ENCODE data around the gene TBK1.

Gene TBK1

GRCh38 chr12:64470495-64470894 lies 18.6 kb downstream of the TBK1 start:
- no peaks in the 10 kb centered on the region for H3K27me3 ChIP-seq (ENCODE audit: insufficient read depth, low read length, poor library complexity)
- peaks cover 83% of the 10 kb centered on the region for H3K36me3 ChIP-seq (ENCODE audit: insufficient read depth, low read length)
- no peak overlapping the region for H3K4me2 ChIP-seq (ENCODE audit: insufficient read depth, low read length)

GRCh38 chr12:64473176-64473575 lies 21.3 kb downstream of the TBK1 start:
- Histone ChIP-seq H3K27me3 (ENCODE audit: insufficient read depth, low read length, poor library complexity) (no peaks in the 10 kb centered on the region), H3K9ac (ENCODE audit: low read depth, low read length) (no peak overlapping the region), H3K36me3 (ENCODE audit: insufficient read depth, low read length) (peaks cover 83% of the 10 kb centered on the region), H3K27ac (ENCODE audit: low read length) (no peak overlapping the region), H4K20me1 (ENCODE audit: insufficient read depth, low read length) (no peaks in the 10 kb centered on the region), H3K9me3 (ENCODE audit: insufficient read depth, low read length, severe bottlenecking) (peaks cover 3% of the 10 kb centered on the region), H3K4me2 (ENCODE audit: insufficient read depth, low read length) (no peak overlapping the region), H3K4me1 (ENCODE audit: insufficient read depth, low read length) (no peaks in the 10 kb centered on the region), H3K4me3 (ENCODE audit: low read depth in 1 of 2, low read length in 2 of 2) (no peak overlapping the region), H2AFZ (ENCODE audit: low read depth, low read length) (no peak overlapping the region), H3K79me2 (ENCODE audit: insufficient read depth, low read length) (peaks cover 18% of the 10 kb centered on the region)
- no peak for DNase-seq
- TF ChIP-seq CTCF (IDR thresholded peaks at IDR 0.05; ENCODE audit: borderline replicate concordance, extremely low read depth, low read length, poor library complexity, severe bottlenecking) (no peak), EZH2 (IDR thresholded peaks at IDR 0.05; ENCODE audit: borderline replicate concordance, low read depth, low read length, severe bottlenecking) (no peak)
- ATAC-seq (ENCODE audit: insufficient read depth, low read depth) = no peak

More at GRCh38 chr12:64470495-64470894, 18.6 kb downstream of the TBK1 start:
- Histone ChIP-seq H3K9me3 (ENCODE audit: insufficient read depth, low read length, severe bottlenecking) (no peaks in the 10 kb centered on the region), H4K20me1 (ENCODE audit: insufficient read depth, low read length) (no peaks in the 10 kb centered on the region), H3K9ac (ENCODE audit: low read depth, low read length) (no peak overlapping the region), H3K4me3 (ENCODE audit: low read depth in 1 of 2, low read length in 2 of 2) (no peak overlapping the region), H3K27ac (ENCODE audit: low read length) (no peak overlapping the region), H2AFZ (ENCODE audit: low read depth, low read length) (no peak overlapping the region), H3K79me2 (ENCODE audit: insufficient read depth, low read length) (peaks cover 2% of the 10 kb centered on the region; the same call in 1 of the 2 replicates), H3K4me1 (ENCODE audit: insufficient read depth, low read length) (no peaks in the 10 kb centered on the region)
- DNase-seq (no peak), ATAC-seq (ENCODE audit: insufficient read depth, low read depth) (no peak)
- TF ChIP-seq CTCF (IDR thresholded peaks at IDR 0.05; ENCODE audit: borderline replicate concordance, extremely low read depth, low read length, poor library complexity, severe bottlenecking) (no peak), EZH2 (IDR thresholded peaks at IDR 0.05; ENCODE audit: borderline replicate concordance, low read depth, low read length, severe bottlenecking) (no peak)

- Histone ChIP-seq H3K9me3 (ENCODE audit: insufficient read depth, low read length, severe bottlenecking) (peaks cover 3% of the 10 kb centered on the region), H3K27me3 (ENCODE audit: insufficient read depth, low read length, poor library complexity) (no peaks in the 10 kb centered on the region), H3K79me2 (ENCODE audit: insufficient read depth, low read length) (peaks cover 18% of the 10 kb centered on the region), H3K9ac (ENCODE audit: low read depth, low read length) (no peak overlapping the region), H3K4me1 (ENCODE audit: insufficient read depth, low read length) (no peaks in the 10 kb centered on the region), H3K27ac (ENCODE audit: low read length) (no peak overlapping the region), H4K20me1 (ENCODE audit: insufficient read depth, low read length) (no peaks in the 10 kb centered on the region; the same call in 1 of the 2 replicates), H3K36me3 (ENCODE audit: insufficient read depth, low read length) (peaks cover 86% of the 10 kb centered on the region), H2AFZ (ENCODE audit: low read depth, low read length) (no peak overlapping the region), H3K4me3 (ENCODE audit: low read depth in 1 of 2, low read length in 2 of 2) (no peak overlapping the region), H3K4me2 (ENCODE audit: insufficient read depth, low read length) (no peak overlapping the region)
- TF ChIP-seq EZH2 (IDR thresholded peaks at IDR 0.05; ENCODE audit: borderline replicate concordance, low read depth, low read length, severe bottlenecking) (no peak), CTCF (IDR thresholded peaks at IDR 0.05; ENCODE audit: borderline replicate concordance, extremely low read depth, low read length, poor library complexity, severe bottlenecking) (no peak)
- no peak for DNase-seq
- no peak for ATAC-seq (ENCODE audit: insufficient read depth, low read depth)
Observed at GRCh38 chr12:64475518-64475917, 23.6 kb downstream of the TBK1 start.

GRCh38 chr12:64476844-64477243 lies 24.9 kb downstream of the TBK1 start:
- Histone ChIP-seq H3K27ac (ENCODE audit: low read length) (no peak overlapping the region), H2AFZ (ENCODE audit: low read depth, low read length) (no peak overlapping the region), H3K4me1 (ENCODE audit: insufficient read depth, low read length) (no peaks in the 10 kb centered on the region), H3K4me2 (ENCODE audit: insufficient read depth, low read length) (no peak overlapping the region), H3K9me3 (ENCODE audit: insufficient read depth, low read length, severe bottlenecking) (peaks cover 3% of the 10 kb centered on the region), H3K79me2 (ENCODE audit: insufficient read depth, low read length) (peaks cover 18% of the 10 kb centered on the region), H3K27me3 (ENCODE audit: insufficient read depth, low read length, poor library complexity) (no peaks in the 10 kb centered on the region), H3K9ac (ENCODE audit: low read depth, low read length) (no peak overlapping the region), H4K20me1 (ENCODE audit: insufficient read depth, low read length) (no peaks in the 10 kb centered on the region; the same call in 1 of the 2 replicates), H3K36me3 (ENCODE audit: insufficient read depth, low read length) (peaks cover 86% of the 10 kb centered on the region), H3K4me3 (ENCODE audit: low read depth in 1 of 2, low read length in 2 of 2) (no peak overlapping the region)
- DNase-seq = no peak
- TF ChIP-seq EZH2 (IDR thresholded peaks at IDR 0.05; ENCODE audit: borderline replicate concordance, low read depth, low read length, severe bottlenecking) (no peak), CTCF (IDR thresholded peaks at IDR 0.05; ENCODE audit: borderline replicate concordance, extremely low read depth, low read length, poor library complexity, severe bottlenecking) (no peak)
- ATAC-seq (ENCODE audit: insufficient read depth, low read depth) = no peak
